Stomach (tissue), 9 donors: ENCODE measurements around the gene ECM1. TPM values are rescaled to one million over a fixed set of nuclear protein-coding genes. Genes with fewer than 3 reads are reported as not detected.

Source experiments
- DNase-seq, 2 donors: peaks; one replicate each; pipeline versions ENCODE4 v3.0.0 to v3.0.0-alpha.2; 2013 to 2019
- H3K27ac ChIP-seq, 5 donors: fragments of 200-600 bp in 4 of 5; sonication (generic) in 4 of 5; one replicate each; pipeline ENCODE4 v1.5.1; 2013 to 2019; ENCODE audit warnings: mild to moderate bottlenecking in 1 of 5, moderate library complexity in 1 of 5
- H3K27me3 ChIP-seq, 3 donors: fragments of 200-600 bp; sonication (generic); one replicate each; pipeline ENCODE4 v1.5.1; 2017 to 2019; ENCODE audit warnings: mixed run types in 1 of 3
- H3K36me3 ChIP-seq, 4 donors: fragments of 200-600 bp; sonication (generic); 1 replicate in 3 of 4; 2 replicates in 1 of 4; pipeline ENCODE4 v1.5.1; 2016 to 2019
- H3K4me1 ChIP-seq, 4 donors: fragments of 200-600 bp; sonication (generic); one replicate each; pipeline ENCODE4 v1.5.1; 2016 to 2019
- H3K4me3 ChIP-seq, 4 donors: fragments of 200-600 bp; sonication (generic) in 3 of 4; one replicate each; pipeline ENCODE4 v1.5.1; 2016 to 2019; ENCODE audit warnings: mild to moderate bottlenecking in 1 of 4
- H3K9me3 ChIP-seq, 4 donors: fragments of 200-600 bp; sonication (generic); one replicate each; pipeline ENCODE4 v1.5.1; 2016 to 2019
- EP300 ChIP-seq: sonication (generic); formaldehyde crosslinking; IDR thresholded peaks from one replicate; pipeline ENCODE4 v1.6.1; 2017; ENCODE audit warnings: antibody characterized with exemption
- POLR2A ChIP-seq, 4 donors: fragments of 450-650 bp; IDR thresholded peaks; one replicate each; pipeline ENCODE4 v1.6.1; 2016; ENCODE audit warnings: antibody characterized with exemption in 4 of 4, control low read depth in 2 of 4, mild to moderate bottlenecking in 1 of 4, moderate library complexity in 1 of 4
- POLR2AphosphoS5 ChIP-seq, 3 donors: sonication (generic); formaldehyde crosslinking; IDR thresholded peaks; one replicate each; pipeline ENCODE4 v1.6.1; 2016; ENCODE audit warnings: antibody characterized with exemption in 3 of 3
- WGBS, 5 donors: extraction: QIAGEN DNeasy Blood & Tissue Kit in 3 of 5; methylation state at CpG; one replicate each; pipeline versions ENCODE4 v1.1.5 to v1.1.7; 2013 to 2018; 5-methylcytosine and 5-hydroxymethylcytosine counted together
- intact Hi-C: fragments of 100-400 bp; cut with DNase I; formaldehyde crosslinking; loops from one replicate; pipeline ENCODE4 v1.15.1; 2023; ENCODE audit warnings: low total_unique reads
- polyA plus RNA-seq, 3 donors: library from polyadenylated mRNA; stranded (reverse); fragments of 200-250 nt; gene quantifications; one replicate each; pipeline ENCODE4 v1.2.3, GENCODE V29; 2013
- total RNA-seq, 5 donors: library from RNA; depleted of rRNA; stranded (reverse); fragments of >200 nt; gene quantifications; one replicate each; pipeline versions ENCODE4 v1.1.0 to v1.2.3, GENCODE V29; 2014 to 2016
- TF ChIP-seq, protein P1 (sequence below), 7 experiments: fragments of 450-650 bp in 4 of 7; fragments of 200-600 bp in 3 of 7; sonication (generic) in 3 of 7; IDR thresholded peaks; one replicate each; pipeline ENCODE4 v1.5.1; 2016 to 2019; ENCODE audit warnings: antibody characterized with exemption in 7 of 7, control low read depth in 2 of 7, mild to moderate bottlenecking in 1 of 7
- donor health status: healthy with polysubstance abuse.
- donor health status: Bipolar disorder and iron deficiency.
- donor health status: healthy.

ECM1 gene
- total and polyA plus RNA-seq, 8 donors, result 1.7 to 345 (median 6.7) TPM

DNA sequence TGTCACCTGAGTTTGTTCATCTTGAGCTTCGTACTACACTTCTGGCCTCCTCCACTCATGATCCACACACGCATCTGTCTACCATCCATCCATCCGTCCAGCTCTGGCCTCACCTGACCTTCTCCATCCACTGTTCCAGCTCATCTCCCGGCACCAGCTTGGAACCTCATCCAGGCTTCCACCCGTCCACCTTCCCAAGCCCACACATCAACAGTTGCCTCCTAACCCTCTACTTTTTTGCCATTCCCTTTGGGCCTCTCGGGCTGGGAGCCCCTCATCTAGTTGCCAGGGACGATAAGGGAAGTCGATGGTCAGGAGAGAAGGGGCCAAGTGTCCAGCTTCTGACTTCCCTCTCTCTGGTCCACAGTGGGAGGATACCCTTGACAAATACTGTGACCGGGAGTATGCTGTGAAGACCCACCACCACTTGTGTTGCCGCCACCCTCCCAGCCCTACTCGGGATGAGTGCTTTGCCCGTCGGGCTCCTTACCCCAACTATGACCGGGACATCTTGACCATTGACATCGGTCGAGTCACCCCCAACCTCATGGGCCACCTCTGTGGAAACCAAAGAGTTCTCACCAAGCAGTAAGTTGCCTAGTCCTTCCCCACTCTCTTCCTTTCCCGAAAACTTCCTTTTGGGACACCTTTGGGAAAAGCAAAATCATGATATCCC is 4.2 kb downstream of the ECM1 start:
- H3K4me1 ChIP-seq, result peaks cover 20 to 60% (median 25%) of the 10 kb centered on the region in 4 donors

GRCh38 chr1:150512846-150513245 is 4.9 kb downstream of the ECM1 start:
- H3K4me1 ChIP-seq, result peaks cover 16 to 60% (median 25%) of the 10 kb centered on the region in 4 donors
- H3K27me3 ChIP-seq, result no peaks in the 10 kb centered on the region
- DNase-seq, result no peak
- TF ChIP-seq EP300 (no peak), POLR2AphosphoS5 (IDR thresholded peaks at IDR 0.05) (no peak), POLR2A (IDR thresholded peaks at IDR 0.05) (no peak)
- TF ChIP-seq, protein P1, sequence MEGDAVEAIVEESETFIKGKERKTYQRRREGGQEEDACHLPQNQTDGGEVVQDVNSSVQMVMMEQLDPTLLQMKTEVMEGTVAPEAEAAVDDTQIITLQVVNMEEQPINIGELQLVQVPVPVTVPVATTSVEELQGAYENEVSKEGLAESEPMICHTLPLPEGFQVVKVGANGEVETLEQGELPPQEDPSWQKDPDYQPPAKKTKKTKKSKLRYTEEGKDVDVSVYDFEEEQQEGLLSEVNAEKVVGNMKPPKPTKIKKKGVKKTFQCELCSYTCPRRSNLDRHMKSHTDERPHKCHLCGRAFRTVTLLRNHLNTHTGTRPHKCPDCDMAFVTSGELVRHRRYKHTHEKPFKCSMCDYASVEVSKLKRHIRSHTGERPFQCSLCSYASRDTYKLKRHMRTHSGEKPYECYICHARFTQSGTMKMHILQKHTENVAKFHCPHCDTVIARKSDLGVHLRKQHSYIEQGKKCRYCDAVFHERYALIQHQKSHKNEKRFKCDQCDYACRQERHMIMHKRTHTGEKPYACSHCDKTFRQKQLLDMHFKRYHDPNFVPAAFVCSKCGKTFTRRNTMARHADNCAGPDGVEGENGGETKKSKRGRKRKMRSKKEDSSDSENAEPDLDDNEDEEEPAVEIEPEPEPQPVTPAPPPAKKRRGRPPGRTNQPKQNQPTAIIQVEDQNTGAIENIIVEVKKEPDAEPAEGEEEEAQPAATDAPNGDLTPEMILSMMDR (IDR thresholded peaks at IDR 0.05), result no peak
- H3K27ac ChIP-seq, result no peak overlapping the region
- intact Hi-C loops, result no loop called here
- 53 to 74% (median 67%) methylated on average over 2 of the region's 2 CpGs for WGBS, 5 donors
- no peak overlapping the region for H3K4me3 ChIP-seq
- H3K36me3 ChIP-seq, result peaks cover 0 to 21% (median 15%) of the 10 kb centered on the region in 4 donors
- no peaks in the 10 kb centered on the region for H3K9me3 ChIP-seq

More for the DNA sequence above, 4.2 kb downstream of the ECM1 start:
- intact Hi-C loops, result no loop called here
- no peak overlapping the region for H3K27ac ChIP-seq
- TF ChIP-seq, protein P1 (IDR thresholded peaks at IDR 0.05), result no peak
- TF ChIP-seq POLR2A (IDR thresholded peaks at IDR 0.05) (no peak), POLR2AphosphoS5 (IDR thresholded peaks at IDR 0.05) (no peak), EP300 (no peak)
- H3K9me3 ChIP-seq, result no peaks in the 10 kb centered on the region
- H3K27me3 ChIP-seq, result no peaks in the 10 kb centered on the region
- H3K4me3 ChIP-seq, result no peak overlapping the region
- H3K36me3 ChIP-seq, result peaks cover 0 to 25% (median 21%) of the 10 kb centered on the region in 4 donors
- no peak for DNase-seq
- WGBS, 5 donors, result 84 to 94% (median 89%) methylated on average over 17 of the region's 17 CpGs

DNA sequence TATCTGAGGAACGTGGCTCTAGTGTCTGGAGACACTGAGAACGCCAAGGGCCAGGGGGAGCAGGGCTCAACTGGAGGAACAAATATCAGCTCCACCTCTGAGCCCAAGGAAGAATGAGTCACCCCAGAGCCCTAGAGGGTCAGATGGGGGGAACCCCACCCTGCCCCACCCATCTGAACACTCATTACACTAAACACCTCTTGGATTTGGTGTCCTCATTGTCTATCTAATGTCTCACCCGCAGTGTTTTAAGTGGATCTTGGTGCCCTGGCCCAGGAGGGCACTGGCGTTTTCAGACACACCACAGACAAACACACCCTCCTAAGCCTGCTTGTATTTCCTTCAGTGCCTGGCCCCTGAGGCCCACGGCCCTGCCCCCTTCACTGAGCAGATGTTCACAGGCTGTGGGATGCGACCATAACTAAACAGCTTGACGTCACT is 5.5 kb downstream of the ECM1 start:
- H3K4me3 ChIP-seq, result no peak overlapping the region
- TF ChIP-seq POLR2A (IDR thresholded peaks at IDR 0.05) (no peak), POLR2AphosphoS5 (IDR thresholded peaks at IDR 0.05) (no peak), EP300 (no peak)
- TF ChIP-seq, protein P1 (IDR thresholded peaks at IDR 0.05), result no peak
- DNase-seq, result no peak
- peaks cover 12 to 54% (median 23%) of the 10 kb centered on the region in 4 donors for H3K4me1 ChIP-seq
- H3K36me3 ChIP-seq, result peaks cover 0 to 21% (median 13%) of the 10 kb centered on the region in 4 donors
- no peak overlapping the region for H3K27ac ChIP-seq
- intact Hi-C loops, result no loop called here
- 62 to 78% (median 71%) methylated on average over 7 of the region's 7 CpGs for WGBS, 5 donors
- H3K27me3 ChIP-seq, result no peaks in the 10 kb centered on the region
- no peaks in the 10 kb centered on the region for H3K9me3 ChIP-seq

GRCh38 chr1:150514260-150514659 is 6.4 kb downstream of the ECM1 start:
- H3K27ac ChIP-seq, result no peak overlapping the region
- DNase-seq, result no peak
- no peak overlapping the region for H3K4me3 ChIP-seq

More at GRCh38 chr1:150514260-150514659, 6.4 kb downstream of the ECM1 start:
- H3K27me3 ChIP-seq, result no peaks in the 10 kb centered on the region
- H3K9me3 ChIP-seq, result no peaks in the 10 kb centered on the region
- peaks cover 12 to 45% (median 21%) of the 10 kb centered on the region in 4 donors for H3K4me1 ChIP-seq
- 89 to 94% (median 91%) methylated on average over 9 of the region's 9 CpGs for WGBS, 5 donors
- TF ChIP-seq EP300 (no peak), POLR2AphosphoS5 (IDR thresholded peaks at IDR 0.05) (no peak), POLR2A (IDR thresholded peaks at IDR 0.05) (no peak)
- TF ChIP-seq, protein P1 (IDR thresholded peaks at IDR 0.05), result no peak
- intact Hi-C loops, result no loop called here
- peaks cover 0 to 21% (median 13%) of the 10 kb centered on the region in 4 donors for H3K36me3 ChIP-seq
